Endodermal cell (in vitro differentiated cells): Measurements from ENCODE around the gene MLH1. TPM values are rescaled to one million over a fixed set of nuclear protein-coding genes. Genes with fewer than 3 reads are reported as not detected.

Experiments
- DNase-seq: peaks from one replicate; pipeline ENCODE4 v3.0.0-alpha.2; 2017
- H3K27ac ChIP-seq: 2 replicates; pipeline ENCODE4 v1.5.1; 2013; ENCODE audit warnings: mild to moderate bottlenecking, low read depth, low read length, moderate library complexity
- H3K27me3 ChIP-seq: 2 replicates; pipeline ENCODE4 v1.6.1; 2013; ENCODE audit warnings: mild to moderate bottlenecking, low read length, moderate library complexity; ENCODE audit not compliant: insufficient read depth, control insufficient read depth, poor library complexity, severe bottlenecking
- H3K36me3 ChIP-seq: 2 replicates; pipeline ENCODE4 v1.7.0; 2013; ENCODE audit warnings: mild to moderate bottlenecking, low read length, moderate library complexity; ENCODE audit not compliant: control insufficient read depth, insufficient read depth
- H3K4me1 ChIP-seq: one replicate; pipeline ENCODE4 v1.7.0; 2013; ENCODE audit warnings: low read length; ENCODE audit not compliant: control insufficient read depth, insufficient read depth
- H3K4me3 ChIP-seq: 2 replicates; pipeline ENCODE4 v1.5.1; 2013; ENCODE audit warnings: mild to moderate bottlenecking, low read length, moderate library complexity
- H3K9ac ChIP-seq: 2 replicates; pipeline ENCODE4 v1.6.1; 2013; ENCODE audit warnings: mild to moderate bottlenecking, low read length, moderate library complexity; ENCODE audit not compliant: poor library complexity, severe bottlenecking; ENCODE audit errors: extremely low read depth
- H3K9me3 ChIP-seq: 2 replicates; pipeline ENCODE4 v1.6.1; 2013; ENCODE audit warnings: mild to moderate bottlenecking, low read length, moderate library complexity; ENCODE audit not compliant: control insufficient read depth
- H3K27ac Mint-ChIP-seq: 2 replicates; pipeline ENCODE4 v1.8.0; 2020; ENCODE audit warnings: mixed read lengths
- H3K27me3 Mint-ChIP-seq: 2 replicates; pipeline ENCODE4 v1.8.0; 2021; ENCODE audit warnings: mild to moderate bottlenecking, mixed read lengths; ENCODE audit not compliant: insufficient read depth
- H3K36me3 Mint-ChIP-seq: 2 replicates; pipeline ENCODE4 v1.8.0; 2020; ENCODE audit warnings: low read depth, mixed read lengths
- H3K4me1 Mint-ChIP-seq: 2 replicates; pipeline ENCODE4 v1.8.0; 2020; ENCODE audit warnings: mixed read lengths
- H3K4me3 Mint-ChIP-seq: 2 replicates; pipeline ENCODE4 v1.8.0; 2020; ENCODE audit warnings: mild to moderate bottlenecking, moderate library complexity, mixed read lengths
- H3K9me3 Mint-ChIP-seq: 2 replicates; pipeline ENCODE4 v1.8.0; 2020; ENCODE audit warnings: mild to moderate bottlenecking, mixed read lengths
- WGBS, 2 experiments: methylation state at CpG; one replicate each; pipeline versions ENCODE4 v1.1.5 to v1.1.7; 2013; ENCODE audit warnings: missing lambda C conversion rate in 2 of 2, mixed read lengths in 1 of 2; ENCODE audit not compliant: insufficient coverage in 1 of 2, insufficient read length in 1 of 2; 5-methylcytosine and 5-hydroxymethylcytosine counted together
- total RNA-seq, 2 donors: library from RNA; stranded (reverse); fragmentation: NEBNext Ultra II Directional in 1 of 2; extraction: Animal tissue kit (Norgen Biotek cat#: 25700) in 1 of 2; gene quantifications; 2 replicates in 1 of 2; 3 replicates in 1 of 2; pipeline ENCODE4 v1.2.1, GENCODE V29; 2021
- TF ChIP-seq, protein P1 (sequence below): fragments of 200-600 bp; sonication (generic); conservative IDR thresholded peaks from 2 replicates; pipeline ENCODE4 v1.5.0; 2021; ENCODE audit warnings: antibody characterized with exemption, mild to moderate bottlenecking

MLH1 gene
- total RNA-seq, 2 donors from 2014 or later = 36.4 to 47.0 TPM

DNA sequence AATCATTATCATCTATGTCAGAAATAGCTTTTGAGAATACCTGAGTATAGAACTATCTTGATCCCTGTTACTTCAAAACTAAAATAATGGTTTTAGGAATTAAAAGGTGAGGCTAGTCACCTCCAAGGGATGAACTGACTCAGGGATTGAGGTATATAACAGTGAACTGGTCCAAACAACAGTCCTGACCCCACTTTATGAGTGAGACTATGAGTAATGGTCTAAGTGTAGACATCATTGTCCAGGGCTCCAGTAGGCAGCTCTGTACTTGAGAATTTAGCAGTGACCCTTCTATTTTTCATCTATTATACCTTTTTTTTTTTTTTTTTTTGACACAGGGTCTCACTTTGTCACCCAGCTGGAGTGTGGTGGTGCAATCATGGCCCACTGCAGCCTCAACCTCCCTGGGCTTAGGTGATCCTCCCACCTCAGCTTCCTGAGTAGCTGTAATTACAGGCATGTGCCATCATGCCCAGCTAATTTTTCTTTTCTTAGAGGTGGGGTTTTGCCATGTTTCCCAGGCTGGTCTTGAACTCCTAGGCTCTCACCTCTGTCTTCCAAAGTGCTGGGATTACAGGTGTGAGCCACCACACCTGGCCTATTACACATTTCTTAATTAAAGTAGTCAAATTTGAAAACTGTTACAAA is 36.3 kb downstream of the MLH1 start:
- H3K36me3 Mint-ChIP-seq = peaks cover 62% of the 10 kb centered on the region
- H3K27me3 Mint-ChIP-seq = no peaks in the 10 kb centered on the region
- H3K27me3 ChIP-seq = no peaks in the 10 kb centered on the region
- no peak overlapping the region for H3K9ac ChIP-seq
- H3K4me1 ChIP-seq = no peaks in the 10 kb centered on the region
- H3K27ac ChIP-seq = no peak overlapping the region
- peaks cover 11% of the 10 kb centered on the region for H3K9me3 ChIP-seq
- no peak overlapping the region for H3K27ac Mint-ChIP-seq
- no peak overlapping the region for H3K4me3 Mint-ChIP-seq
- H3K4me1 Mint-ChIP-seq = peaks cover 6% of the 10 kb centered on the region
- H3K4me3 ChIP-seq = no peak overlapping the region
- no peak for DNase-seq
- peaks cover 7% of the 10 kb centered on the region for H3K9me3 Mint-ChIP-seq
- TF ChIP-seq, protein P1, sequence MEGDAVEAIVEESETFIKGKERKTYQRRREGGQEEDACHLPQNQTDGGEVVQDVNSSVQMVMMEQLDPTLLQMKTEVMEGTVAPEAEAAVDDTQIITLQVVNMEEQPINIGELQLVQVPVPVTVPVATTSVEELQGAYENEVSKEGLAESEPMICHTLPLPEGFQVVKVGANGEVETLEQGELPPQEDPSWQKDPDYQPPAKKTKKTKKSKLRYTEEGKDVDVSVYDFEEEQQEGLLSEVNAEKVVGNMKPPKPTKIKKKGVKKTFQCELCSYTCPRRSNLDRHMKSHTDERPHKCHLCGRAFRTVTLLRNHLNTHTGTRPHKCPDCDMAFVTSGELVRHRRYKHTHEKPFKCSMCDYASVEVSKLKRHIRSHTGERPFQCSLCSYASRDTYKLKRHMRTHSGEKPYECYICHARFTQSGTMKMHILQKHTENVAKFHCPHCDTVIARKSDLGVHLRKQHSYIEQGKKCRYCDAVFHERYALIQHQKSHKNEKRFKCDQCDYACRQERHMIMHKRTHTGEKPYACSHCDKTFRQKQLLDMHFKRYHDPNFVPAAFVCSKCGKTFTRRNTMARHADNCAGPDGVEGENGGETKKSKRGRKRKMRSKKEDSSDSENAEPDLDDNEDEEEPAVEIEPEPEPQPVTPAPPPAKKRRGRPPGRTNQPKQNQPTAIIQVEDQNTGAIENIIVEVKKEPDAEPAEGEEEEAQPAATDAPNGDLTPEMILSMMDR = no peak
- peaks cover 88% of the 10 kb centered on the region for H3K36me3 ChIP-seq

DNA sequence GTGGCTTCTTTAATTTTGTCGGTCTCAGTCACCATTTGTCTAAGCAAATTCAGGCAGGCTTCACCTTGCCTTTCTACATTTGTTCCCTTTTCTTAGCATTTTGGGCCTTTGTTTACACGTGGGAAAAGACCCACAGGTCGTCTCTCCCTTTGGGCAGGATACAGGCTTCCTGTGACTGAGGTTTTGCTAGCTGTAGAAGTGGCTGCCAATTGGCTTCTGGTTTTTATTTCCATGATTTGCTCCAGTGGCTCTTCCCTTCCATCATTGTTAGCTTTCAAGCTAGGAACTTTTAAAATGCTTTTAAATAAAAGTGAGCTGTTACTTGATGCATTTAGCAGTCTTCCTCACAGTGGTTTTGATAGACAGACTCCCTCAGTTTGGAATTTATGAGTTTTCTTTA is 37.3 kb downstream of the MLH1 start:
- Histone ChIP-seq H3K4me1 (no peaks in the 10 kb centered on the region), H3K36me3 (peaks cover 88% of the 10 kb centered on the region), H3K27me3 (no peaks in the 10 kb centered on the region), H3K9me3 (peaks cover 16% of the 10 kb centered on the region), H3K9ac (no peak overlapping the region), H3K27ac (no peak overlapping the region), H3K4me3 (no peak overlapping the region)
- H3K4me3 Mint-ChIP-seq = no peak overlapping the region
- WGBS, 2 experiments = 74 to 90% methylated on average over 2 to 3 of the region's 3 CpGs
- peaks cover 63% of the 10 kb centered on the region for H3K36me3 Mint-ChIP-seq
- TF ChIP-seq, protein P1 = no peak
- peaks cover 6% of the 10 kb centered on the region for H3K4me1 Mint-ChIP-seq
- peaks cover 10% of the 10 kb centered on the region for H3K9me3 Mint-ChIP-seq
- no peaks in the 10 kb centered on the region for H3K27me3 Mint-ChIP-seq
- no peak overlapping the region for H3K27ac Mint-ChIP-seq
- DNase-seq = no peak

DNA sequence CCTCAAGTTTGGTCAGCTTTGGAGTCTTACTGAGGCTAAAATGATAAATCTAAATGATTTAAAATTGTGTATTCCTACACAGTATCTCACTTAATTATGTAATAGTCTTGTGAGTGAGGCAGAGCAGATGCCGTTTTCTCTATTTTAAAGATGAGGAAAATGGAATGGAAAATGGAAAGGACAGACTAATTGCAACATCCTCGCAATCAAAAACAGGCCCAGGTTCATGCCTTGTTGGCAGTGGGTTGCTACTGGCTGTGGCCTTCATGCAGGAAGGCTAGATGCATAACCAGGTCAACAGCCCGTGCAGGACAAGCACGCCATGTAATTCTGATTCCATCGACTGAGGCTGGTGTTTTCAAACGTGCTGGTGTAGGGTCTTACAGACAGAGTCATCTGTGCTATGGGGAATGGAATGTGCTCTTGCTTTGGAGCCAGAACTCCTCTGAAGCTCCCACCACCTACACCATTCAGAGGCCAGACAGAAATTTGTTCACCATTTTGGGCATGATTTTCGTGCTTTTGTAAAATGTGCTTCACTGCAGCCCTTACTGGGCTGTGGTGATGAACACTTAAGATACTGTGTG is 37.9 kb downstream of the MLH1 start:
- Mint-ChIP-seq H3K36me3 (peaks cover 63% of the 10 kb centered on the region), H3K4me3 (no peak overlapping the region), H3K4me1 (peaks cover 6% of the 10 kb centered on the region), H3K27ac (no peak overlapping the region), H3K9me3 (peaks cover 12% of the 10 kb centered on the region), H3K27me3 (no peaks in the 10 kb centered on the region)
- 95 to 100% methylated on average over 1 to 7 of the region's 7 CpGs for WGBS, 2 experiments
- no peaks in the 10 kb centered on the region for H3K4me1 ChIP-seq
- H3K9me3 ChIP-seq = peaks cover 22% of the 10 kb centered on the region
- H3K9ac ChIP-seq = no peak overlapping the region
- TF ChIP-seq, protein P1 = no peak
- H3K36me3 ChIP-seq = peaks cover 88% of the 10 kb centered on the region
- DNase-seq = no peak
- no peaks in the 10 kb centered on the region for H3K27me3 ChIP-seq
- no peak overlapping the region for H3K27ac ChIP-seq
- H3K4me3 ChIP-seq = no peak overlapping the region
